Measurements from ENCODE around the gene ANO2. TPM values are rescaled to one million over a fixed set of nuclear protein-coding genes. Genes with fewer than 3 reads are reported as not detected.

Gene ANO2
- total and polyA plus RNA-seq, 2 donors (not counting 3 experiments of a cell fraction or from before 2014, with no cell fraction given), result 15.4 to 65.0 TPM

DNA sequence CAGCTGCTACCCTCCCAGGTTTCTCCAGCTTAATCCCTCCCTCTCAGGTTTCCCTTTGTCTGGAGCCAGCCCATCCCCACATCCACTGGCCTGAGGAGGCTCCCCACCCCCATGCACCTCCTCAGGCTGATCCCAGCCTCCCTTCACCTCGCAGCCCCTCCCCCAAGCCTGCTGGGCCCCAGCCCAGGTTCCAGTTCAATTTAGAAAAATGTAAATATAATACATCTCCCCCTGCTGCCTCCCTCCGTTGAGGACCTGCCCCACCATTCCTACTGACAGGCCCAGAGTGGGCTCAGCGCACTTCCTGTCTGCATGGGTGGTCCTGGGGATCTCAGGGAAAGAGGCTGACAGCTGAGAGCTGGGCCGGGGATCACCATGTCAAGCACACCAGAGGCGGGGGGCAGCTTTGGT, 357.3 kb downstream of the ANO2 start:
- dilution Hi-C loops (cut with MboI; ENCODE audit: extremely low pct_ligation_motif_present, low sequenced_read_pairs), result no loop called here

DNA sequence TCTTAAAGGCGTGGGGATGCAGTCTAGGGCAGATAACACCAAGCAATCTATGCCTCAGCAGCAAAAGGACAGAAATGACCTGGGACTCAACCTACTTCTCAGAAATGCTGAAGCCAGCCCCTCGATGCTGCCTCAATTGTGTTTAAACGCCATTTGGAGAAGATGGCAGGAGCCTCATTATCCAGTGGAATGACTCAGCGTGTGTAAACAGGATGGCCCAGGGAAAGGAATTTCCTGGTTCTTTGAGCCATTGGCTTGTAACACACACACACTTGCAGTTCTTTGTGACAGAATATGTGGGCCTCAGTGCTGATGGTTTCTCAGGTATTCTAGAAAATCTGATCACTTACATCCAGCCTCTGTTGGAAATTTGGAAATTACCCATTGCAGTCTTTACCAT, 358.9 kb downstream of the ANO2 start:
- Histone ChIP-seq H3K9me1 (replicated peaks; ENCODE audit: control insufficient read depth, extremely low read depth, insufficient read depth, low read length) (no peaks in the 10 kb centered on the region), H2AFZ (ENCODE audit: low read depth, low read length) (peak overlapping the region; percentile 77), H3K79me2 (ENCODE audit: control insufficient read depth, insufficient read depth, low read length) (no peaks in the 10 kb centered on the region), H3K27me3 (ENCODE audit: control insufficient read depth in 2 of 2, insufficient read depth in 2 of 2, low read length in 2 of 2) (no peaks in the 10 kb centered on the region), H3K27ac (ENCODE audit: insufficient read depth, low read depth, low read length) (peak overlapping the region; percentile 95), H4K20me1 (replicated peaks; ENCODE audit: control insufficient read depth, extremely low read depth, insufficient read depth, low read length) (no peaks in the 10 kb centered on the region), H3K4me2 (ENCODE audit: insufficient read depth, low read length) (peak overlapping the region; percentile 67), H3K36me3 (ENCODE audit: control insufficient read depth in 2 of 2, extremely low read depth in 1 of 2, insufficient read depth in 2 of 2, low read length in 2 of 2) (peaks cover 0 to 9% of the 10 kb centered on the region in 2 experiments), H3K9ac (replicated peaks; ENCODE audit: extremely low read depth, insufficient read depth, low read length) (peak overlapping the region; percentile 47), H3K4me1 (ENCODE audit: control insufficient read depth, extremely low read depth, insufficient read depth, low read length) (peaks cover 67% of the 10 kb centered on the region), H3K9me3 (replicated peaks; ENCODE audit: control insufficient read depth, insufficient read depth, low read length) (no peaks in the 10 kb centered on the region), H3K4me3 (replicated peaks in 1 of 3; ENCODE audit: insufficient read depth in 1 of 3, low read depth in 1 of 3, low read length in 3 of 3) (no peak overlapping the region)
- peak; percentile 52 for TF ChIP-seq POLR2A (IDR thresholded peaks at IDR 0.05; ENCODE audit: low read depth, low read length)
- no peak for TF ChIP-seq GATA2 (IDR thresholded peaks at IDR 0.05; ENCODE audit: insufficient read depth, insufficient read length, low read depth, low read length)
- TF ChIP-seq, protein P1, sequence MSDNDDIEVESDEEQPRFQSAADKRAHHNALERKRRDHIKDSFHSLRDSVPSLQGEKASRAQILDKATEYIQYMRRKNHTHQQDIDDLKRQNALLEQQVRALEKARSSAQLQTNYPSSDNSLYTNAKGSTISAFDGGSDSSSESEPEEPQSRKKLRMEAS (IDR thresholded peaks at IDR 0.05; ENCODE audit: insufficient read depth, insufficient read length), result peak; percentile 10
- TF ChIP-seq JUN (IDR thresholded peaks at IDR 0.05; ENCODE audit: borderline replicate concordance, insufficient read depth, insufficient read length, low read depth), result peak; percentile 89
- TF ChIP-seq MYC (IDR thresholded peaks at IDR 0.05; ENCODE audit: low read depth, low read length), result no peak
- peak; percentile 86 for TF ChIP-seq POLR2AphosphoS5 (IDR thresholded peaks at IDR 0.05; ENCODE audit: insufficient read depth, low read depth, low read length)
- peak; percentile 94 for TF ChIP-seq FOS (IDR thresholded peaks at IDR 0.05; ENCODE audit: borderline replicate concordance, insufficient read depth, low read length)
- BruUV-seq (replicated peaks), result no TSS peak
- dilution Hi-C loops (cut with MboI; ENCODE audit: extremely low pct_ligation_motif_present, low sequenced_read_pairs), result no loop called here
- intact Hi-C loops (cut with micrococcal nuclease), result loop anchor here (2.0 kb wide), 1 partner anchor 39 kb away; no protein-coding TSS in a partner anchor
- POLR2A ChIA-PET, result no interaction called here
- CTCF ChIA-PET, result no interaction called here
- FAIRE-seq (peak; percentile 99), DNase-seq (ENCODE audit: low read depth, low spot score) (peak; percentile 92)

More for the DNA sequence above, 357.3 kb downstream of the ANO2 start:
- ChIA-PET CTCF (no interaction called here), POLR2A (no interaction called here)
- no peak overlapping the region for H2AFZ ChIP-seq (ENCODE audit: low read depth, low read length)
- H4K20me1 ChIP-seq (replicated peaks; ENCODE audit: control insufficient read depth, extremely low read depth, insufficient read depth, low read length), result no peaks in the 10 kb centered on the region
- BruUV-seq (replicated peaks), result no TSS peak
- H3K79me2 ChIP-seq (ENCODE audit: control insufficient read depth, insufficient read depth, low read length), result no peaks in the 10 kb centered on the region
- intact Hi-C loops (cut with micrococcal nuclease), result loop anchor here (2.0 kb wide), 1 partner anchor 37 kb away; no protein-coding TSS in a partner anchor
- H3K27me3 ChIP-seq (ENCODE audit: control insufficient read depth in 2 of 2, insufficient read depth in 2 of 2, low read length in 2 of 2), result no peaks in the 10 kb centered on the region
- H3K36me3 ChIP-seq (ENCODE audit: control insufficient read depth in 2 of 2, extremely low read depth in 1 of 2, insufficient read depth in 2 of 2, low read length in 2 of 2), result peaks cover 0 to 13% of the 10 kb centered on the region in 2 experiments
- H3K27ac ChIP-seq (ENCODE audit: insufficient read depth, low read depth, low read length), result no peak overlapping the region
- H3K9ac ChIP-seq (replicated peaks; ENCODE audit: extremely low read depth, insufficient read depth, low read length), result no peak overlapping the region
- no peaks in the 10 kb centered on the region for H3K9me1 ChIP-seq (replicated peaks; ENCODE audit: control insufficient read depth, extremely low read depth, insufficient read depth, low read length)
- peaks cover 53% of the 10 kb centered on the region for H3K4me1 ChIP-seq (ENCODE audit: control insufficient read depth, extremely low read depth, insufficient read depth, low read length)
- TF ChIP-seq JUN (IDR thresholded peaks at IDR 0.05; ENCODE audit: borderline replicate concordance, insufficient read depth, insufficient read length, low read depth) (no peak), FOS (IDR thresholded peaks at IDR 0.05; ENCODE audit: borderline replicate concordance, insufficient read depth, low read length) (no peak)
- TF ChIP-seq, protein P1 (IDR thresholded peaks at IDR 0.05; ENCODE audit: insufficient read depth, insufficient read length), result no peak
- DNase-seq (ENCODE audit: low read depth, low spot score) (no peak), FAIRE-seq (no peak)
- H3K9me3 ChIP-seq (replicated peaks; ENCODE audit: control insufficient read depth, insufficient read depth, low read length), result no peaks in the 10 kb centered on the region
- H3K4me2 ChIP-seq (ENCODE audit: insufficient read depth, low read length), result no peak overlapping the region
- no peak overlapping the region for H3K4me3 ChIP-seq (replicated peaks in 1 of 3; ENCODE audit: insufficient read depth in 1 of 3, low read depth in 1 of 3, low read length in 3 of 3)
